CD4-positive, alpha-beta T cell treated with Interleukin-12 subunit alpha and Interleukin-12 subunit beta, for 1 hour (primary cell): ENCODE results near the gene NGB.

Source experiments
- DNase-seq: peaks from one replicate; pipeline ENCODE4 v3.0.0-alpha.2; 2020

The NGB gene

GRCh38 chr14:77260631-77261030, 10.4 kb downstream of the NGB start:
- DNase-seq: no peak

- DNase-seq: no peak
These were observed 10.8 kb downstream of the NGB start for GRCh38 chr14:77260199-77260598.

GRCh38 chr14:77259025-77259715, 11.8 kb downstream of the NGB start:
- no peak for DNase-seq

GRCh38 chr14:77258566-77258965, 12.4 kb downstream of the NGB start:
- no peak for DNase-seq

GRCh38 chr14:77257700-77258099, 13.3 kb downstream of the NGB start:
- no peak for DNase-seq

- no peak for DNase-seq
These were observed 14.3 kb downstream of the NGB start for GRCh38 chr14:77256694-77257093.

- DNase-seq: no peak
These were observed 17.4 kb downstream of the NGB start for GRCh38 chr14:77253333-77254190.

GRCh38 chr14:77251870-77252269, 19.1 kb downstream of the NGB start:
- no peak for DNase-seq

GRCh38 chr14:77250927-77251326, 20.1 kb downstream of the NGB start:
- no peak for DNase-seq

GRCh38 chr14:77249286-77249685, 21.7 kb downstream of the NGB start:
- DNase-seq: no peak

- DNase-seq: no peak
These were observed 22.3 kb downstream of the NGB start for GRCh38 chr14:77248666-77249065.

- DNase-seq: no peak
These were observed 24.2 kb downstream of the NGB start for GRCh38 chr14:77246784-77247183.

GRCh38 chr14:77245820-77246219, 25.2 kb downstream of the NGB start:
- no peak for DNase-seq

GRCh38 chr14:77243853-77244252, 27.2 kb downstream of the NGB start:
- DNase-seq: no peak

GRCh38 chr14:77242752-77243151, 28.3 kb downstream of the NGB start:
- DNase-seq: no peak

- no peak for DNase-seq
These were observed 29.1 kb downstream of the NGB start for GRCh38 chr14:77241955-77242354.

GRCh38 chr14:77240336-77240915, 30.6 kb downstream of the NGB start:
- DNase-seq: no peak

- DNase-seq: no peak
These were observed 31.6 kb downstream of the NGB start for GRCh38 chr14:77239412-77239811.

- no peak for DNase-seq
These were observed 32.0 kb downstream of the NGB start for GRCh38 chr14:77238996-77239395.

- DNase-seq: no peak
These were observed 32.6 kb downstream of the NGB start for GRCh38 chr14:77238356-77238755.

GRCh38 chr14:77236814-77237213, 34.2 kb downstream of the NGB start:
- no peak for DNase-seq

- no peak for DNase-seq
These were observed 39.3 kb downstream of the NGB start for GRCh38 chr14:77231721-77232120.

GRCh38 chr14:77230914-77231313, 40.1 kb downstream of the NGB start:
- no peak for DNase-seq

- no peak for DNase-seq
These were observed 43.0 kb downstream of the NGB start for GRCh38 chr14:77228056-77228455.
